HG02642 (cell line): Measurements from ENCODE around the gene FAM149A.

Experiments
- ATAC-seq: cut with Tn5 transposase; IDR thresholded peaks from one replicate; pipeline ENCODE4 v1.9.1; 2021; ENCODE audit warnings: mild to moderate bottlenecking; ENCODE audit not compliant: unreplicated experiment, poor library complexity

Gene FAM149A

DNA sequence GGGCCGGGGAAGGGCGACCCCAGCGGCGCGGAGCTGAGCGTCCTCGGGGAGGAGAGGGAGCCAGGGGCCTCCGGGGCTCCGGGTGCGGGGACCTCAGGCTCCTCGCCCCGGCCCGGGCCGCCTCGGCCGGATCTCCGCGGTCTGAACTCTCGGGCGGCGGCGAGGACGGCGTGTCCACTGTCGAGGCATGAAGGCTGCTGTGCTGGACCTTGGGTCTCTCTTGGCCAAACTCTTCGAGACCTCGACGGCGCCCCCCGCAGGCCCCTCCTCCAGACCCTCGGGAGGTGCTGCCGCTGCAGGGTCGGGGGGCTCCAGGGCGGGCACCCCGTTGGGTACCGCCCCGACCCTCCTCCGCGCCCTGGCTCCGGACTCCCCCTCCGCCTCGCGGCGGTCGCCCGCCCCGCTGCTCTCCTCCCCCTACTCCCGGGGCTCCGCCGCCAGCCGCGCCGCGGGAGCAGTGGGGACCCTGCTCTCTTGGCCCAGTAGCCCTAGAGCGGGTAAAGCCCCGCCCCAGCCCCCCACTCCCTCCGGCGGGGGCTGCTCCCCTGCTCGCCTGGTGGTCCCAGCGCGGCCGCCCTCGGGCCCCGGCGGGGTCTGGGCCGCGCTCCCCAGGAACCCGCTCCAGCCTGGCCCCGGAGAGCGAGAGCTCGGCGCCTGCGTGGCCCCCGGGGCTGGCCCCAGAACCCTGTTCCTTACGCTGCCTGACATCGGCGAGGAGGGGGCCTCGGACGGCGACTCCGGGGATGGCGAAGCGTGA, 564 bp downstream of the FAM149A start:
- peak; percentile 40 for ATAC-seq

DNA sequence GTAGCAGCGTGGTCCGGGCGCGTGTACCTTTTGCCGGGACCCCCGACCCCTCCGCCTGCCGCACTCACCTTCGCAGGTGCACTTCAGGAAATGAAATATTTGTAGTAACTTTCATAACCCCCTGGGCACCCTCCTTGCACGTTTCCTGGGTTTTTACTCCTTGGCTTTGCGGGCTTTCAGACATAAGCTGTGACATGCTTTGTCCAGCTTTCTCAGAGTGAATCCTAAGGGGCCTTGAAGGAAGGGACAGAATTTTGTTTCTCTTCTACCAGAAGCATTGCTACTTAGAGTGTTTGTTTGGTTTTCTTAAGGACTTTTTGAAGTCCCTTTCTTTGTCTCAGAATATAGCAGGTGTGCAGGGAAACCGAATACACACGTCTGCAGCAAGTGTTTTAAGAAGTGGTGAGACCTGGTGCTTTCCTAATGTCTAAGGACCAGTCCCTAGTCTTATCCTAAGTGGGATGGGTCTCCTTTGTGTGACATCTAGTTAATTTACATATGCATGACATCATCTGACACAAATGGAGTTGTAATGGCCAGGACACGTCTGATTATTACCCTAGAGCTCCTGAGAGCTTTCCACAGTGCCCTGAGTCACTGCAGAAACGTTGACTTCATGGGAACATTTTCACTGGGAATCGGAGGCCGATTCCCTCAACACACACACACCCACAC, 1.3 kb downstream of the FAM149A start:
- no peak for ATAC-seq

GRCh38 chr4:186107947-186108346, 3.4 kb downstream of the FAM149A start:
- ATAC-seq = no peak

DNA sequence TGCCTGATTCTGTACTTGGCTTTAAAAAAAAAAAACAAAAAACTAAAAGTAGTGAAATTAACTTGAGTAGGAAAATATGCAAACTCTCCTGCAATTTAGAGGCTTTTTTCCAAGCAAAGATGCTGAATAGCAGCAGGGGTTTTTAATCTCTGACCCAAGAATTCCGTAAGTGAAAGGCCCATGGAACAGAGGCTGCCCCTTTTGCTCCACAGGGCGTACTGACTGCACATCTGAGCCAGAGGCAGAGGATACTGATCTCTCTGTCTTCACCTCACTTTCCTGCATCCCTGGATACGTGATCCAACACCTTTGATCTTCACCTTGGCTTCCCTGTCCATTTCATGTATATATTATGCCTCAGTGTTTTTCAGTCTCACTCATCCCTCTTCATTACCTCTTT, 3.9 kb downstream of the FAM149A start:
- no peak for ATAC-seq

DNA sequence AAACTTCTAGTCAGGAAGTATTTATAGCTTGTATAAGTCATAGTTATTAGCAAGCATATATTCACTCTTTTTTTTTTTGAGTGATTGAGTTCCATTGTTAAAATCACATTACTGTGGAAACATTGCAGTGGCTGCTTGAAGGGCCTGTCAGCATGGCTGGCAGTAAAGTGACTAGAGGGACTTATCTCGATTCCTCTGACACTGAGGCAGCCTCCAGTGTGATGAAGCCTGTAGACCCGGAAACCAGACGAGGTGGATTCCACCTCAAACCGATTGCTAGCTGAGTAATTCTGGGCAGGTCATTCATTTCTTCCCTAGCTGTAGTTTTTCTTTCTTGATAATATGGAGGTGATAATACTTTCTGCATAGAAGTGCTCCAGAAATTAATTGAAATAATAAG, 4.7 kb downstream of the FAM149A start:
- ATAC-seq = no peak

DNA sequence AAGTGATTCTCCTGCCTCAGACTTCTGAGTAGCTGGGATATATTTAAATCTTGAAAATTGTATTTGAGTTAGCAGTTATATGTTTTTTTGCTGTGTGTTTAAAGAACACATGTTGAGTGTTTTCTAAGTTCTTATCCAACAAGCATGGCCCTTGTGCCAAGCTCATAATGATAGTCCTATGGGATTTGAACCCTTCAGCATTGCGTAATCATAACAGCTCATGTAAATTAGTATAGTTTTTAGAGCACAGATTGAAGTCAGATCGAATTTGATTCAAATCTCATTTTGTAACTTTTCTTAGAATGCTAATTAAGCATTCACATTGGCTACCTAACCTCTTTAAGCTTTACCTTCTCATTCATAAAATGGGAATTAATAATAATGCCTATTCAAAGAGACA, 12.2 kb downstream of the FAM149A start:
- ATAC-seq = no peak

DNA sequence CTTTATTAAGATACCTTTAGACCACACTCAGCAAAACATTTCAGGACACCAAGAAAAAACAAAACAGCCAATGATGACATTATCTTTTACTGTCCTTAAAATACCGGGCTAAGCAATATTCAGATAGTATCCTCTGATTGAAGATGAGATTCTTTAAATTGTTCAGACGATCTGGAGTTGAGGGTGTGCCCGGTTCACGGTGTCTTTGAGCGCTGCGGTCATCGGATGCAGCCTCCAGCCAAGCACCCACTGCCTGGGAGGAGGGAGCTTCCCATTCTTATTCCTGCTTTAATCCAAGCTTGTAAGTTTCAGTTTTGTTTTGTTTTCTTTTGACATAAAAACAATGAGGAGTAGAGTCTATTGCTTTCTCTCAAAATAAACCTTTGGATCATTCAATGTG, 14.1 kb downstream of the FAM149A start:
- no peak for ATAC-seq

DNA sequence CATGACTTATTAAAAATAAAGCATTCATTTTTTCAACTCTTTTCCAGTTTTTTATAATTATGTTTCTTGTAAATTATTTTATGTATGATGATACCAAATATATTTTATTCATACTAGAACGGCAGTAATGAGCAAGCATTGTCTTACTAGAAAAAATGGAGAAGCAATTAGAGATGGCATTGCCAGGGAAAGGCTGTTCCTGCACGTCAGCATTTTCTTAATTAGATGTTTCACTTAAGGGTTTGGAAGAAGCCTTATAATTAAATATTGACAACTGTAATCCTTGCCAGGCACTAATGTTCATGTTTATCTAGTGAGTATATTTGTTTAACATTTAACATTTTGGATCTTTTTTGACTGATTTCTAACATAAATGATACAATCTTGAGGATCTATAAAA, 16.6 kb downstream of the FAM149A start:
- ATAC-seq = no peak

DNA sequence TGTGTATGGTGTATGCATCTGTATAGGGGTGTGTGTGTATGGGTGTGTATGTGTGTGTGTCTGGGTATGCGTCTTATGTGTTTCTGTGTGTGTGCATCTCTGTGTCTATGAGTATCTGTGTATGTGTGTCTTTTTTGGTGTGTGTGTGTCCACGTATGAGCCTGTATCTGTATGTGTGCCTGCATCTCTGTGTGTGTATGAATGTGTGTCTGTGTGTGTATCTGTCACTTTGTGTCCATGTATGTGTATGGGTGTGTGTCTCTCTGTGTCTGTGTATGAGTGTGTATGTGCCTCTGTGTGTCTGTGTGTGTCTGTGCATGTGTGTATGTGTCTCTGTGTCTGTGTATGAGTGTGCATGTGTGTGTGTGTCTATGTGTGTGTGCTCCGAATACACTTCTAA, 24.3 kb downstream of the FAM149A start:
- ATAC-seq = no peak

GRCh38 chr4:186131935-186132334, 27.4 kb downstream of the FAM149A start:
- ATAC-seq = no peak

GRCh38 chr4:186132577-186133242, 28.2 kb downstream of the FAM149A start:
- ATAC-seq = no peak

- ATAC-seq = peak; percentile 97
Measured at GRCh38 chr4:186134257-186134656, 29.8 kb downstream of the FAM149A start.

DNA sequence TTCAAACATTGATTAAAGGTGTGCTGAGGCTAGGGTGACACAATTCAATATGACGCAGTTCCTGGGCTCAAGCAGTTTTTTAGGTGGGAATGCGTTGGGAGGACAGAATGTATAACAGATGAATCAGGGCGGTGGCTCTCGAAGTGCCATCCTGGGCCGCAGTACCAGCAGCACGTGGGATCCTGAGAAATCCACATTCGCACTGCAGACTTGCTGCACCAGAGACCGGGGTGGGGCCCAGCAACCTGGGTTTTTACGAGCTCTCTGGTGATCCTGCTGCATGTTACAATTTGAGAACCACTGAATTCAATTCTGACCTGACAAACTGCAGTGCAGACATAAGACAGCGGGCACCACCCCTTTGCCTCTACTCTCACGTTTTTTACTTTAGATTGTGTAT, 30.4 kb downstream of the FAM149A start:
- ATAC-seq = no peak

- peak; percentile 40 for ATAC-seq
Measured at GRCh38 chr4:186137196-186137794, 32.8 kb downstream of the FAM149A start.

GRCh38 chr4:186144198-186144945, 39.9 kb downstream of the FAM149A start:
- peak; percentile 56 for ATAC-seq

DNA sequence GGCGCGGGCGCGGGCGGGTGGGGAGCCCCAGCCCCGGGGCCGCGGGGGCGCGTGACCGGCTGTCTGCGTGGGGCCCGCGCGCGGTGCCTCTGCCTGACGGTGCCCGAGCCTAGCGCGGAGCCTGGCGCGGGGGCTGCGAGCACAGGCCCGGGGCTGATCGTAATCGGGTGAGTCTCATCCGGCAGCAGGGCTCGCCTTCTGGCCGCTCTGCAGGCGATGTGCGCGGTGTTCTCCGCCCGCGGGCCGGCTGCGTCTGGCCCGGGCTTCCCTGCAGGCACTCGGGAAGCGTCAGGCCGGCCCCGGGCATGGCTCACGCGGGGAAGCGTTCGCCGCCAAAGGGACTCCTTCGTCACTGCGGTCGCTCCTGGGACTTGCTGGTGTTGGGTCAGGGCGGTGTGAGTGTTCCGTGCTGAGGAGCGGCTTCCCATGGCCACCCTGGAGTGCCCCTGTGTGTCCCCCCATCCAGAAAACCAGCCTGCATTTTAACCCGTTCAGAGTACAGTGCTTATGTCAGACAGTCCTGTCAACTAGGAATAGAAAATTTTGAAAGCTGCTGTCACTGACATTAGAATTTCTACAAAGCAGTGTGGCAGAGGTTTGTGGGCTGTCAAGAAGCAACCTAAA, 40.6 kb downstream of the FAM149A start:
- ATAC-seq = peak; percentile 45

- ATAC-seq = no peak
Measured at GRCh38 chr4:186146458-186146857, 42.0 kb downstream of the FAM149A start.

- ATAC-seq = no peak
Measured at GRCh38 chr4:186148336-186148975, 44.0 kb downstream of the FAM149A start.

DNA sequence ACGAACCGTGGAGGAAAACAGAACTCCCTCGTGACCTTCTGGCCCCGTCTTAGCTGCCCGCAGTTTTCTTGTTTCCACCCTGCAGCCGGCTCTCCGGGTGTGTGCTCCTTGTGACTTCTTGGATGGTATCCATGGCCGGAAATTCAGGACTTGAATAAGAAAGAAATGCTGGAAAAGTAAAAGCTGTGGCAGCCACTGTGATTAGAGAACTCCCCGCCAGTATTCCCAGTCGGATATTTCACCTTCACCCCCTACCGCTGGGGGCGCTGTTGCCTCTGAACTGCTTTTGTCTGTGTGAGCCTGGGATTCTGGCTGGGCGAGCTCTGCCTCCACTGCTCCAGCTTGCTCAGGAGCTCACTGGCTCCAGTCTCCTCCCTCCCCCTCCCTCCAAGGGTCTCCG, 45.4 kb downstream of the FAM149A start:
- no peak for ATAC-seq
